Thyroid gland (tissue), 4 donors: ENCODE results near the gene SLX4.

Experiments
- CTCF ChIP-seq, 6 experiments: fragments of 200-600 bp in 3 of 6; fragments of 450-650 bp in 3 of 6; sonication (generic) in 3 of 6; IDR thresholded peaks; one replicate each; pipeline ENCODE4 v1.5.1; 2016 to 2019; ENCODE audit warnings: antibody characterized with exemption in 6 of 6, mild to moderate bottlenecking in 2 of 6, inconsistent platforms in 1 of 6, moderate library complexity in 1 of 6
- POLR2A ChIP-seq, 2 donors: fragments of 450-650 bp; IDR thresholded peaks; one replicate each; pipeline ENCODE4 v1.6.1; 2017; ENCODE audit warnings: antibody characterized with exemption in 2 of 2, mild to moderate bottlenecking in 2 of 2, moderate library complexity in 1 of 2

GRCh38 chr16:3561626-3562025, 49.8 kb downstream of the SLX4 start:
- no peak for TF ChIP-seq CTCF (IDR thresholded peaks at IDR 0.05)
- no peak for TF ChIP-seq POLR2A (IDR thresholded peaks at IDR 0.05)
